HUES64 (cell line): ENCODE data around the gene BRD8.

ENCODE experiments used
- H3K27ac ChIP-seq: 2 replicates; pipeline ENCODE4 v1.7.0; 2013; ENCODE audit warnings: low read depth, low read length, inconsistent platforms
- H3K27me3 ChIP-seq: 2 replicates; pipeline ENCODE4 v1.6.1; 2013; ENCODE audit warnings: mild to moderate bottlenecking, low read length; ENCODE audit not compliant: insufficient read depth
- H3K36me3 ChIP-seq: 2 replicates; pipeline ENCODE4 v1.6.1; 2013; ENCODE audit warnings: mild to moderate bottlenecking, low read length; ENCODE audit not compliant: insufficient read depth
- H3K4me1 ChIP-seq: 2 replicates; pipeline ENCODE4 v1.6.1; 2013; ENCODE audit warnings: mild to moderate bottlenecking, low read length, moderate library complexity; ENCODE audit not compliant: insufficient read depth
- H3K4me3 ChIP-seq: 2 replicates; pipeline ENCODE4 v1.5.1; 2013; ENCODE audit warnings: mild to moderate bottlenecking, low read length, moderate library complexity
- H3K9ac ChIP-seq: 2 replicates; pipeline ENCODE4 v1.6.1; 2013; ENCODE audit warnings: mild to moderate bottlenecking, low read depth, low read length
- H3K9me3 ChIP-seq: 2 replicates; pipeline ENCODE4 v1.6.1; 2013; ENCODE audit warnings: low read depth, low read length; ENCODE audit not compliant: insufficient read depth
- WGBS: fragments of 150-250, 120-280 bp; methylation state at CpG from one replicate; pipeline ENCODE4 v1.1.7; 2013; ENCODE audit warnings: missing lambda C conversion rate; 5-methylcytosine and 5-hydroxymethylcytosine counted together

The BRD8 gene

GRCh38 chr5:138096997-138097828 is 81.2 kb downstream of the BRD8 start:
- Histone ChIP-seq H3K27ac (no peak overlapping the region), H3K9me3 (no peaks in the 10 kb centered on the region), H3K36me3 (no peaks in the 10 kb centered on the region), H3K4me3 (no peak overlapping the region), H3K4me1 (peaks cover 38% of the 10 kb centered on the region), H3K9ac (no peak overlapping the region), H3K27me3 (peaks cover 84% of the 10 kb centered on the region)
- WGBS: 93% methylated on average over 11 of the region's 11 CpGs

DNA sequence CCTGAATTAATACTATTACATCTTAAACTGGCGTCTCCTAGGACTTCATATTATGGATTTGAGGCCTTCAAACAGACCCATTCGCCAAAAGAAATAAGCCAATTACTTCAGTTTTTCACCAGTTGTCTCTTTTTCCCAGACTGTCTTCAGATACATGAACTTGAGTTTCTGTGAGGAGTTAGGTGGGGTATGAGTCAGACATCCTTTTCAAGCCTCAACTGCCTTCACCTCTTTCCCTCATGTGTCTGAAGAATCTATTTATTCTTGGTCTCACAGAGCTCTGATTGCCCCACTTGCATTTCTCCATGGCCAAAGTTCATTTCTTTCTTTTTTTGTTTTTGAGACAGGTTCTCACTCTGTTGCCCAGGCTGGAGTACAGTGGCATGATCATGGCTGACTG is 82.1 kb downstream of the BRD8 start:
- Histone ChIP-seq H3K4me1 (peaks cover 46% of the 10 kb centered on the region), H3K27ac (no peak overlapping the region; the same call in 1 of the 2 replicates), H3K27me3 (peaks cover 88% of the 10 kb centered on the region), H3K9me3 (no peaks in the 10 kb centered on the region), H3K9ac (no peak overlapping the region), H3K4me3 (no peak overlapping the region), H3K36me3 (no peaks in the 10 kb centered on the region)
- 85% methylated on average over 2 of the region's 2 CpGs for WGBS

GRCh38 chr5:138095100-138095907 is 83.1 kb downstream of the BRD8 start:
- H3K27me3 ChIP-seq: peaks cover 93% of the 10 kb centered on the region
- no peaks in the 10 kb centered on the region for H3K36me3 ChIP-seq
- H3K4me1 ChIP-seq: peaks cover 46% of the 10 kb centered on the region
- no peaks in the 10 kb centered on the region for H3K9me3 ChIP-seq
- H3K4me3 ChIP-seq: peak overlapping the region; percentile 37
- H3K27ac ChIP-seq: peak overlapping the region; percentile 90; the same call in 1 of the 2 replicates
- 0% methylated on average over 2 of the region's 4 CpGs for WGBS
- no peak overlapping the region for H3K9ac ChIP-seq

- Histone ChIP-seq H3K9ac (no peak overlapping the region), H3K4me3 (no peak overlapping the region), H3K9me3 (no peaks in the 10 kb centered on the region), H3K27me3 (peaks cover 93% of the 10 kb centered on the region), H3K36me3 (no peaks in the 10 kb centered on the region), H3K27ac (no peak overlapping the region), H3K4me1 (peaks cover 46% of the 10 kb centered on the region)
- WGBS: 88% methylated on average over 1 of the region's 1 CpG
Observed at GRCh38 chr5:138093036-138093435, 85.4 kb downstream of the BRD8 start.

DNA sequence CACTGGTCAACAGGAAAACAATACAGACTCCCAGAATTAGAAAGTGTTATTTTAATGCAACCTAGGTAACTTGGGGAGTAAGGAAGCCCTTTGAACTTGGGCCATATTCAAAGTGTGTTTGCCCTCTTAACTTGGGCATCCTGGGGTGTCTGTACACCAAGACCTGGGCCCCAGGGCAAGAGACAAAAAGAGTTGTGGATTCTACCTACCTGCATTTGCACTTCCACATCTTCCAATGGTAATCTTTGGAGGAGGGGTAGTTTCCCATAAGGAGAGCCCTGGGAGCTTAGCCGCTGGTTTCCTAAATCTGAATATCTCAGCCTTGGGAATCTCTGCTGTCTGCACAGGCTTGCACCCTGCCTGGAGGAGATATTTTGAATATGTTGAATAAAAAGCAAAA is 86.1 kb downstream of the BRD8 start:
- Histone ChIP-seq H3K27me3 (peaks cover 91% of the 10 kb centered on the region), H3K4me3 (no peak overlapping the region), H3K36me3 (no peaks in the 10 kb centered on the region), H3K9ac (no peak overlapping the region), H3K4me1 (peaks cover 44% of the 10 kb centered on the region), H3K27ac (no peak overlapping the region), H3K9me3 (no peaks in the 10 kb centered on the region)
- 16% methylated on average over 1 of the region's 1 CpG for WGBS

DNA sequence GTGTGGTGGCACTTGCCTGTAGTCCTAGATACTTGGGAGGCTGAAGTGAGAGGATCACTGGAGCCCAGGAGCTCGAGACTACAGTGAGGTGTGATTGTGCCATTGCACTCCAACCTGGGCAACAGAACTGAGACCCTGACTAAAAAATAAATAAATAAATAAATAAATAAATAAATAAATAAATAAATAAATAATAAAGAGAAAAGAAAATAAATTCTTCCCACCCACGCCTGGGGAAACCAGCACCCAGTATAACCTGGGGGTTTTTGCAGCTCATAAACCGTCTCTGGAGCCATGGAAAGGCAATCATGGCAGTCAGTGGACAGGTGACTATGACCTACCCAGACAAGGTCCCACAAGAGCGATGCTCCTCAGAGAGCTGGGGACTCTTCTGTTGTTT is 86.7 kb downstream of the BRD8 start:
- Histone ChIP-seq H3K27ac (no peak overlapping the region), H3K4me1 (peaks cover 43% of the 10 kb centered on the region), H3K27me3 (peaks cover 85% of the 10 kb centered on the region), H3K9me3 (no peaks in the 10 kb centered on the region), H3K4me3 (no peak overlapping the region), H3K9ac (no peak overlapping the region), H3K36me3 (no peaks in the 10 kb centered on the region)
- WGBS: 85% methylated on average over 4 of the region's 4 CpGs
